ENCODE results near the gene BICRA. TPM values are rescaled to one million over a fixed set of nuclear protein-coding genes. Genes with fewer than 3 reads are reported as not detected.
"Not testable (repeated sequence)": the region's sequence is repeated elsewhere in the genome, so short reads cannot be mapped to it uniquely, and the experiment has no call there.

Gene BICRA
- total RNA-seq, 1 experiment from 2014 or later, result 0.34 TPM

- in situ Hi-C loops (cut with HindIII; ENCODE audit: low pct_unique_long_range_greater_than_20kb, low sequenced_read_pairs); DNase-seq (ENCODE audit: low read depth): not testable (repeated sequence)
Observed at GRCh38 chr19:47599671-47600245, 9.2 kb upstream of the BICRA start.

- in situ Hi-C loops (cut with HindIII; ENCODE audit: low pct_unique_long_range_greater_than_20kb, low sequenced_read_pairs), result no loop called here
- peak; percentile 99 for DNase-seq (ENCODE audit: low read depth)
Observed at GRCh38 chr19:47600246-47601179, 8.4 kb upstream of the BICRA start.

GRCh38 chr19:47601180-47601904 lies 7.6 kb upstream of the BICRA start:
- in situ Hi-C loops (cut with HindIII; ENCODE audit: low pct_unique_long_range_greater_than_20kb, low sequenced_read_pairs), result no loop called here
- no peak for DNase-seq (ENCODE audit: low read depth)

- no peak for DNase-seq (ENCODE audit: low read depth)
- in situ Hi-C loops (cut with HindIII; ENCODE audit: low pct_unique_long_range_greater_than_20kb, low sequenced_read_pairs), result no loop called here
Observed at GRCh38 chr19:47603706-47604565, 5.0 kb upstream of the BICRA start.

- DNase-seq (ENCODE audit: low read depth), result no peak
- in situ Hi-C loops (cut with HindIII; ENCODE audit: low pct_unique_long_range_greater_than_20kb, low sequenced_read_pairs), result no loop called here
Observed at GRCh38 chr19:47607564-47608073, 1.3 kb upstream of the BICRA start.

GRCh38 chr19:47608074-47608918 lies 638 bp upstream of the BICRA start:
- DNase-seq (ENCODE audit: low read depth), result peak; percentile 94

GRCh38 chr19:47609906-47610894 lies 1.3 kb downstream of the BICRA start:
- DNase-seq (ENCODE audit: low read depth), result peak; percentile 48
- in situ Hi-C loops (cut with HindIII; ENCODE audit: low pct_unique_long_range_greater_than_20kb, low sequenced_read_pairs), result no loop called here

More at GRCh38 chr19:47608074-47608918, 638 bp upstream of the BICRA start:
- in situ Hi-C loops (cut with HindIII; ENCODE audit: low pct_unique_long_range_greater_than_20kb, low sequenced_read_pairs), result no loop called here

- in situ Hi-C loops (cut with HindIII; ENCODE audit: low pct_unique_long_range_greater_than_20kb, low sequenced_read_pairs), result no loop called here
- no peak for DNase-seq (ENCODE audit: low read depth)
Observed at GRCh38 chr19:47610902-47611301, 2.0 kb downstream of the BICRA start.

GRCh38 chr19:47613165-47614020 lies 4.5 kb downstream of the BICRA start:
- peak; percentile 27 for DNase-seq (ENCODE audit: low read depth)
- in situ Hi-C loops (cut with HindIII; ENCODE audit: low pct_unique_long_range_greater_than_20kb, low sequenced_read_pairs), result no loop called here

- in situ Hi-C loops (cut with HindIII; ENCODE audit: low pct_unique_long_range_greater_than_20kb, low sequenced_read_pairs), result no loop called here
Observed at GRCh38 chr19:47614021-47614295, 5.0 kb downstream of the BICRA start.

GRCh38 chr19:47614559-47614958 lies 5.6 kb downstream of the BICRA start:
- in situ Hi-C loops (cut with HindIII; ENCODE audit: low pct_unique_long_range_greater_than_20kb, low sequenced_read_pairs), result no loop called here

More at GRCh38 chr19:47614021-47614295, 5.0 kb downstream of the BICRA start:
- DNase-seq (ENCODE audit: low read depth), result no peak

GRCh38 chr19:47615230-47615629 lies 6.3 kb downstream of the BICRA start:
- no peak for DNase-seq (ENCODE audit: low read depth)
- in situ Hi-C loops (cut with HindIII; ENCODE audit: low pct_unique_long_range_greater_than_20kb, low sequenced_read_pairs), result no loop called here

More at GRCh38 chr19:47614559-47614958, 5.6 kb downstream of the BICRA start:
- DNase-seq (ENCODE audit: low read depth), result no peak

GRCh38 chr19:47615714-47616113 lies 6.8 kb downstream of the BICRA start:
- no peak for DNase-seq (ENCODE audit: low read depth)
- in situ Hi-C loops (cut with HindIII; ENCODE audit: low pct_unique_long_range_greater_than_20kb, low sequenced_read_pairs), result no loop called here

- no peak for DNase-seq (ENCODE audit: low read depth)
- in situ Hi-C loops (cut with HindIII; ENCODE audit: low pct_unique_long_range_greater_than_20kb, low sequenced_read_pairs), result no loop called here
Observed at GRCh38 chr19:47618771-47619170, 9.8 kb downstream of the BICRA start.

- in situ Hi-C loops (cut with HindIII; ENCODE audit: low pct_unique_long_range_greater_than_20kb, low sequenced_read_pairs), result no loop called here
Observed at GRCh38 chr19:47619763-47620162, 10.8 kb downstream of the BICRA start.

More at GRCh38 chr19:47619763-47620162, 10.8 kb downstream of the BICRA start:
- no peak for DNase-seq (ENCODE audit: low read depth)

Measured in Caki2 (cell line).